HepG2 (cell line): ENCODE measurements around the gene ZBTB48. TPM values are rescaled to one million over a fixed set of nuclear protein-coding genes. Genes with fewer than 3 reads are reported as not detected.

Experiments
- ATAC-seq: fragments of 200-7000 bp; cut with Tn5 transposase; 3 replicates; pipeline ENCODE4 v1.9.1; 2020; ENCODE audit warnings: mild to moderate bottlenecking, moderate library complexity
- BruUV-seq: library from RNA; stranded (reverse); fragments of 400-500 nt; replicated peaks from 2 replicates; lab custom pipeline; 2021; lab: Mats Ljungman, UMichigan
- CTCF ChIA-PET: fragments of 300-600 bp; formaldehyde crosslinking; extraction: SDS; loops from one replicate; lab custom pipeline; 2021; ENCODE audit warnings: low total read pairs, inconsistent platforms, low intra/inter-chr PET ratio; lab: Yijun Ruan, JAX
- POLR2A ChIA-PET: fragments of 350-600 bp; sonication (Branson Sonifier 250); formaldehyde crosslinking; loops from one replicate; lab custom pipeline; 2020; ENCODE audit warnings: antibody characterized with exemption, inconsistent platforms; lab: Yijun Ruan, JAX
- DNase-seq: peaks from one replicate; pipeline ENCODE4 v3.0.0-alpha.2; 2015; ENCODE audit warnings: low spot score
- FAIRE-seq: peaks from 3 replicates; lab custom pipeline; 2011; peaks lifted over from hg19 to GRCh38; lab: Jason Lieb, UNC
- H2AFZ ChIP-seq: one replicate; pipeline ENCODE4 v1.6.1; 2011; ENCODE audit warnings: low read length, inconsistent platforms
- H3K27ac ChIP-seq: fragments of 300-600 bp; 3 replicates; pipeline ENCODE4 v1.8.0; 2011; ENCODE audit warnings: mixed run types, mild to moderate bottlenecking, mixed read lengths, low read length, inconsistent platforms; ENCODE audit not compliant: insufficient read depth; ENCODE audit errors: extremely low read length
- H3K27me3 ChIP-seq, 2 experiments: fragments of 200-600 bp in 1 of 2; 2 replicates in 1 of 2; 3 replicates in 1 of 2; pipeline versions ENCODE4 v1.6.0 to v1.8.0; 2011; ENCODE audit warnings: low read length in 2 of 2, mild to moderate bottlenecking in 2 of 2, moderate library complexity in 2 of 2, inconsistent platforms in 1 of 2; ENCODE audit not compliant: insufficient read depth in 2 of 2, control insufficient read depth in 1 of 2
- H3K36me3 ChIP-seq, 2 experiments: fragments of 200-600 bp in 1 of 2; replicated peaks in 1 of 2; 2 replicates in 1 of 2; 3 replicates in 1 of 2; pipeline versions ENCODE4 v1.5.1 to v1.8.0; 2011; ENCODE audit warnings: low read length in 2 of 2, inconsistent platforms in 1 of 2; ENCODE audit not compliant: insufficient read depth in 2 of 2, control insufficient read depth in 1 of 2
- H3K4me1 ChIP-seq: 2 replicates; pipeline ENCODE4 v1.5.1; 2012; ENCODE audit warnings: low read length, inconsistent platforms; ENCODE audit not compliant: insufficient read depth
- H3K4me2 ChIP-seq: 2 replicates; pipeline ENCODE4 v1.6.0; 2011; ENCODE audit warnings: low read depth, low read length, inconsistent platforms
- H3K4me3 ChIP-seq, 3 experiments: fragments of 200-600 bp in 1 of 3; sonication (generic), shearing (Covaris generic) in 1 of 3; replicated peaks in 1 of 3; 2 replicates each; pipeline ENCODE4 v1.5.1; 2011 to 2016; ENCODE audit warnings: low read length in 3 of 3, inconsistent platforms in 2 of 3, low read depth in 2 of 3, mild to moderate bottlenecking in 2 of 3, control low read depth in 1 of 3, mixed read lengths in 1 of 3; ENCODE audit not compliant: insufficient read depth in 1 of 3
- H3K79me2 ChIP-seq: one replicate; pipeline ENCODE4 v1.6.1; 2011; ENCODE audit warnings: low read length, inconsistent platforms; ENCODE audit not compliant: insufficient read depth
- H3K9ac ChIP-seq: 2 replicates; pipeline ENCODE4 v1.6.0; 2011; ENCODE audit warnings: mild to moderate bottlenecking, low read depth, low read length, inconsistent platforms; ENCODE audit not compliant: insufficient read depth
- H3K9me3 ChIP-seq: 2 replicates; pipeline ENCODE4 v1.5.1; 2012; ENCODE audit warnings: mild to moderate bottlenecking, low read length
- H4K20me1 ChIP-seq: 2 replicates; pipeline ENCODE4 v1.6.0; 2011; ENCODE audit warnings: inconsistent platforms, mild to moderate bottlenecking, low read length, moderate library complexity; ENCODE audit not compliant: insufficient read depth
- LCORL ChIP-seq, 2 experiments: fragments of 450-650 bp in 1 of 2; sonication (generic) in 1 of 2; formaldehyde crosslinking in 1 of 2; IDR thresholded peaks; 2 replicates each; pipeline versions ENCODE4 v1.5.0 to v1.6.1; 2017 to 2020; ENCODE audit warnings: antibody characterized with exemption in 1 of 2, missing genetic modification reagents in 1 of 2
- POGK ChIP-seq: sonication (generic); formaldehyde crosslinking; conservative IDR thresholded peaks from 2 replicates; pipeline ENCODE4 v1.8.0; 2022; ENCODE audit warnings: mild to moderate bottlenecking, moderate library complexity, missing genetic modification reagents
- RELA ChIP-seq: sonication (generic); formaldehyde crosslinking; IDR thresholded peaks from 2 replicates; pipeline ENCODE4 v1.4.0; 2020; ENCODE audit warnings: missing genetic modification reagents
- SP140L ChIP-seq: sonication (generic); formaldehyde crosslinking; IDR thresholded peaks from 2 replicates; pipeline ENCODE4 v1.4.0; 2020; ENCODE audit warnings: missing genetic modification reagents, borderline replicate concordance
- ZEB1 ChIP-seq: IDR thresholded peaks from 2 replicates; pipeline ENCODE4 v1.6.1; 2012; ENCODE audit warnings: mild to moderate bottlenecking, low read depth, inconsistent platforms; ENCODE audit not compliant: insufficient replicate concordance
- WGBS: methylation state at CpG from one replicate; pipeline ENCODE4 v1.1.6; 2017; ENCODE audit warnings: low lambda C conversion rate; 5-methylcytosine and 5-hydroxymethylcytosine counted together
- in situ Hi-C: cut with HindIII; loops from 2 replicates; pipeline ENCODE4 v1.10.0; 2017; ENCODE audit warnings: low pct_unique_long_range_greater_than_20kb; ENCODE audit not compliant: extremely low pct_ligation_motif_present
- intact Hi-C: fragments of 100-400 bp; cut with micrococcal nuclease; formaldehyde crosslinking; loops from one replicate; pipeline ENCODE4 v1.10.0; 2022; ENCODE audit not compliant: unreplicated experiment
- polyA plus RNA-seq, 8 experiments: library from polyadenylated mRNA; depleted of rRNA in 3 of 8; stranded (reverse) in 7 of 8; unstranded in 1 of 8; fragments of >200 nt; fragmentation: Illumina TruSeq in 4 of 8; extraction: Trizol in 4 of 8; gene quantifications; 2 replicates each; pipeline versions ENCODE4 v1.2.1 to v1.2.3, GENCODE V29; 2011 to 2016; ENCODE audit warnings: low read depth in 4 of 8, missing spikeins in 1 of 8, mixed read lengths in 1 of 8; ENCODE audit not compliant: insufficient read depth in 1 of 8
- total RNA-seq, 5 experiments: library from RNA; depleted of rRNA; stranded (reverse); fragments of >200 nt; fragmentation: Illumina TruSeq; extraction: Trizol; gene quantifications; 2 replicates each; pipeline ENCODE4 v1.2.3, GENCODE V29; 2016; ENCODE audit warnings: low read depth in 1 of 5

The ZBTB48 gene
- total and polyA plus RNA-seq, 2 of the 13 experiments (the other 11 are each of a cell fraction or from before 2014, with no cell fraction given) = 13.0 to 17.1 TPM

- intact Hi-C loops = no loop called here
- H2AFZ ChIP-seq = no peak overlapping the region
- peaks cover 51% of the 10 kb centered on the region for H3K79me2 ChIP-seq
- DNase-seq (no peak), ATAC-seq (no peak), FAIRE-seq (no peak)
- WGBS = 89% methylated on average over 7 of the region's 7 CpGs
- no peak overlapping the region for H3K27ac ChIP-seq
- H3K36me3 ChIP-seq = peaks cover 40 to 79% of the 10 kb centered on the region in 2 experiments
- ChIA-PET CTCF (no interaction called here), POLR2A (no interaction called here)
- TF ChIP-seq POGK = no peak
- no peak for TF ChIP-seq RELA (CRISPR knock-in tag)
- TF ChIP-seq SP140L (CRISPR knock-in tag) = no peak
- TF ChIP-seq LCORL (IDR thresholded peaks at IDR 0.05) = peak; percentile 87
- TF ChIP-seq LCORL (CRISPR knock-in tag; IDR thresholded peaks at IDR 0.05) = no peak
- TF ChIP-seq ZEB1 = no peak
- H3K9me3 ChIP-seq = no peaks in the 10 kb centered on the region
- BruUV-seq = no TSS peak
- no peaks in the 10 kb centered on the region; a peak in 1 of 5 replicates for H3K27me3 ChIP-seq
- no peak overlapping the region for H3K9ac ChIP-seq
- in situ Hi-C loops = no loop called here
- H4K20me1 ChIP-seq = peaks cover 67% of the 10 kb centered on the region
- H3K4me3 ChIP-seq = no peak overlapping the region
- peaks cover 31% of the 10 kb centered on the region for H3K4me1 ChIP-seq
- no peak overlapping the region for H3K4me2 ChIP-seq
These were observed 16.6 kb downstream of the ZBTB48 start for GRCh38 chr1:6596351-6596750.
